ENCODE measurements around the gene CYP4F8. TPM values are rescaled to one million over a fixed set of nuclear protein-coding genes. Genes with fewer than 3 reads are reported as not detected.

Gene CYP4F8
- total and polyA plus RNA-seq, 9 of the 15 experiments (the other 6 are each of a cell fraction or from before 2014, with no cell fraction given) = not detected

DNA sequence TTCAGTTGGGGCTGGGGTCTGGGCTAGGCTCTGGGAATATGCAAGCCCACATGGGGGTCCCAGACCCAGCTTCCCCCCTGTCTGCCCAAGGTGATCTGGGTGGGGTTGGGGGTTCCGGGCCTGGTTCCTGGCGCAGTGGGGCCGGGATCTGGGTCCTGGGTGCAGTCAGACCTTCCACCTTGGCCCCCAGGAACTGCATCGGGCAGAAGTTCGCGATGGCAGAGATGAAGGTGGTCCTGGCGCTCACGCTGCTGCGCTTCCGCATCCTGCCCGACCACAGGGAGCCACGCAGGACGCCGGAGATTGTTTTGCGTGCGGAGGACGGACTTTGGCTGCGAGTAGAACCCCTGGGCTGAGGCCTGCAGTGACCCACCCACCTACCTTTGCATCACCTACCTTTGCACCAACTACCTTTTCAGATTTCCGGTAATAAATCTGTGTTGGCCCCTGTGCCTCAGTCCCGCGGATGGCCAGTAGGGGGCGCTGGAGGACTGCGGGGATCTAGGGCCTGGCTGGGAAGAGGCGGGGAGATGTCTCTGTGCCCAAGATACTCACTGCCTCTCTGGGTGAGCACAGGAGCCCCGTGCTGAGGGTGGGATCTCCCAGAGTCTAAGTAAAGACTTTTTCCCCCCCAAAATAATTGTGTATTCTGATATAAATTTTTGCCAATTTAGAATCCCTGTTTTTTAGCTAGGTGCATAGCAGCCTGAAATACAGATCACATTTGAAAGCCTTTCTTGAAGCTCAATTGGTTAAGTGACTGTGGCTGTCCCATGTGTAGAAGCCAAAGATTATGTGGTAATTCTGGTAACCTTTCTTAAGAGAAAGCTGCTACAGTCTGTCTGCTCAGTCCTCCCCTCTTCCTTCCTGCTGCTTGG lies 14.2 kb downstream of the CYP4F8 start (continued):
- TF ChIP-seq GABPB2 (CRISPR knock-in tag; conservative IDR thresholded peaks at IDR 0.05) (no peak), HNRNPH1 (optimal IDR thresholded peaks at IDR 0.05; ENCODE audit: low read depth, low read length) (no peak), OTX1 (CRISPR knock-in tag; IDR thresholded peaks at IDR 0.05) (no peak), SRSF1 (IDR thresholded peaks at IDR 0.05; ENCODE audit: low read depth, low read length) (no peak), EHMT2 (IDR thresholded peaks at IDR 0.05) (peak; percentile 21; the same call in 1 of the 2 replicates), WHSC1 (IDR thresholded peaks at IDR 0.05; ENCODE audit: low read length) (no peak), NFE2 (IDR thresholded peaks at IDR 0.05; ENCODE audit: low read depth) (no peak), NFIC (IDR thresholded peaks at IDR 0.05) (no peak), KDM1A (IDR thresholded peaks at IDR 0.05) (peak; percentile 56 to 63; a peak in 3 of 4 replicates), SMC3 (conservative IDR thresholded peaks at IDR 0.05; ENCODE audit: insufficient read depth, low read depth, low read length) (peak; percentile 67), DPF2 (IDR thresholded peaks at IDR 0.05) (no peak), SAP30 (IDR thresholded peaks at IDR 0.05; ENCODE audit: borderline replicate concordance, insufficient read depth, low read depth, low read length, poor library complexity, severe bottlenecking) (no peak), ZNF780A (CRISPR knock-in tag; IDR thresholded peaks at IDR 0.05) (no peak), ETV5 (CRISPR knock-in tag; IDR thresholded peaks at IDR 0.05; ENCODE audit: low read depth) (no peak), BRD4 (IDR thresholded peaks at IDR 0.05) (no peak), HNRNPLL (IDR thresholded peaks at IDR 0.05; ENCODE audit: low read depth, low read length, poor library complexity, severe bottlenecking) (no peak), EZH2 (IDR thresholded peaks at IDR 0.05; ENCODE audit: borderline replicate concordance, low read depth, low read length) (no peak), RCOR1 (IDR thresholded peaks at IDR 0.05; ENCODE audit: borderline replicate concordance in 1 of 2, low read depth in 2 of 2, low read length in 2 of 2) (peak in 1 of 2 experiments; percentile 58; a peak in 1 of 4 replicates)
- TF ChIP-seq, protein P1, sequence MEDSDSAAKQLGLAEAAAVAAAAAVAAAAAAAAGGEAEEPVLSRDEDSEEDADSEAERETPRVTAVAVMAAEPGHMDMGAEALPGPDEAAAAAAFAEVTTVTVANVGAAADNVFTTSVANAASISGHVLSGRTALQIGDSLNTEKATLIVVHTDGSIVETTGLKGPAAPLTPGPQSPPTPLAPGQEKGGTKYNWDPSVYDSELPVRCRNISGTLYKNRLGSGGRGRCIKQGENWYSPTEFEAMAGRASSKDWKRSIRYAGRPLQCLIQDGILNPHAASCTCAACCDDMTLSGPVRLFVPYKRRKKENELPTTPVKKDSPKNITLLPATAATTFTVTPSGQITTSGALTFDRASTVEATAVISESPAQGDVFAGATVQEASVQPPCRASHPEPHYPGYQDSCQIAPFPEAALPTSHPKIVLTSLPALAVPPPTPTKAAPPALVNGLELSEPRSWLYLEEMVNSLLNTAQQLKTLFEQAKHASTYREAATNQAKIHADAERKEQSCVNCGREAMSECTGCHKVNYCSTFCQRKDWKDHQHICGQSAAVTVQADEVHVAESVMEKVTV (CRISPR knock-in tag; IDR thresholded peaks at IDR 0.05) = peak; percentile 71
- TF ChIP-seq, protein P2, sequence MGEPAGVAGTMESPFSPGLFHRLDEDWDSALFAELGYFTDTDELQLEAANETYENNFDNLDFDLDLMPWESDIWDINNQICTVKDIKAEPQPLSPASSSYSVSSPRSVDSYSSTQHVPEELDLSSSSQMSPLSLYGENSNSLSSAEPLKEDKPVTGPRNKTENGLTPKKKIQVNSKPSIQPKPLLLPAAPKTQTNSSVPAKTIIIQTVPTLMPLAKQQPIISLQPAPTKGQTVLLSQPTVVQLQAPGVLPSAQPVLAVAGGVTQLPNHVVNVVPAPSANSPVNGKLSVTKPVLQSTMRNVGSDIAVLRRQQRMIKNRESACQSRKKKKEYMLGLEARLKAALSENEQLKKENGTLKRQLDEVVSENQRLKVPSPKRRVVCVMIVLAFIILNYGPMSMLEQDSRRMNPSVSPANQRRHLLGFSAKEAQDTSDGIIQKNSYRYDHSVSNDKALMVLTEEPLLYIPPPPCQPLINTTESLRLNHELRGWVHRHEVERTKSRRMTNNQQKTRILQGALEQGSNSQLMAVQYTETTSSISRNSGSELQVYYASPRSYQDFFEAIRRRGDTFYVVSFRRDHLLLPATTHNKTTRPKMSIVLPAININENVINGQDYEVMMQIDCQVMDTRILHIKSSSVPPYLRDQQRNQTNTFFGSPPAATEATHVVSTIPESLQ (CRISPR knock-in tag; IDR thresholded peaks at IDR 0.05) = no peak
- TF ChIP-seq, protein P3, sequence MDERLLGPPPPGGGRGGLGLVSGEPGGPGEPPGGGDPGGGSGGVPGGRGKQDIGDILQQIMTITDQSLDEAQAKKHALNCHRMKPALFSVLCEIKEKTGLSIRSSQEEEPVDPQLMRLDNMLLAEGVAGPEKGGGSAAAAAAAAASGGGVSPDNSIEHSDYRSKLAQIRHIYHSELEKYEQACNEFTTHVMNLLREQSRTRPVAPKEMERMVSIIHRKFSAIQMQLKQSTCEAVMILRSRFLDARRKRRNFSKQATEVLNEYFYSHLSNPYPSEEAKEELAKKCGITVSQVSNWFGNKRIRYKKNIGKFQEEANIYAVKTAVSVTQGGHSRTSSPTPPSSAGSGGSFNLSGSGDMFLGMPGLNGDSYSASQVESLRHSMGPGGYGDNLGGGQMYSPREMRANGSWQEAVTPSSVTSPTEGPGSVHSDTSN (CRISPR knock-in tag; IDR thresholded peaks at IDR 0.05; ENCODE audit: low read depth) = no peak
- TF ChIP-seq, protein P3 (tag; conservative IDR thresholded peaks at IDR 0.05; ENCODE audit: low read depth) = 0 out of 2 replicates have a peak, but pooled peaks have one; percentile 16
